ENCODE data around the gene ADIPOR1. TPM values are rescaled to one million over a fixed set of nuclear protein-coding genes. Genes with fewer than 3 reads are reported as not detected.

The ADIPOR1 gene
- total RNA-seq, 1 donor from 2014 or later, result 45.0 TPM

GRCh38 chr1:202952818-202953217 lies 5.3 kb downstream of the ADIPOR1 start:
- Mint-ChIP-seq H3K36me3 (ENCODE audit: low read depth) (peaks cover 50% of the 10 kb centered on the region), H3K4me3 (no peak overlapping the region), H3K4me1 (peaks cover 33% of the 10 kb centered on the region), H3K9me3 (no peaks in the 10 kb centered on the region), H3K27ac (no peak overlapping the region), H3K27me3 (no peaks in the 10 kb centered on the region)
- POLR2A ChIA-PET, result no interaction called here
- TF ChIP-seq, protein P1, sequence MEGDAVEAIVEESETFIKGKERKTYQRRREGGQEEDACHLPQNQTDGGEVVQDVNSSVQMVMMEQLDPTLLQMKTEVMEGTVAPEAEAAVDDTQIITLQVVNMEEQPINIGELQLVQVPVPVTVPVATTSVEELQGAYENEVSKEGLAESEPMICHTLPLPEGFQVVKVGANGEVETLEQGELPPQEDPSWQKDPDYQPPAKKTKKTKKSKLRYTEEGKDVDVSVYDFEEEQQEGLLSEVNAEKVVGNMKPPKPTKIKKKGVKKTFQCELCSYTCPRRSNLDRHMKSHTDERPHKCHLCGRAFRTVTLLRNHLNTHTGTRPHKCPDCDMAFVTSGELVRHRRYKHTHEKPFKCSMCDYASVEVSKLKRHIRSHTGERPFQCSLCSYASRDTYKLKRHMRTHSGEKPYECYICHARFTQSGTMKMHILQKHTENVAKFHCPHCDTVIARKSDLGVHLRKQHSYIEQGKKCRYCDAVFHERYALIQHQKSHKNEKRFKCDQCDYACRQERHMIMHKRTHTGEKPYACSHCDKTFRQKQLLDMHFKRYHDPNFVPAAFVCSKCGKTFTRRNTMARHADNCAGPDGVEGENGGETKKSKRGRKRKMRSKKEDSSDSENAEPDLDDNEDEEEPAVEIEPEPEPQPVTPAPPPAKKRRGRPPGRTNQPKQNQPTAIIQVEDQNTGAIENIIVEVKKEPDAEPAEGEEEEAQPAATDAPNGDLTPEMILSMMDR (IDR thresholded peaks at IDR 0.05), result no peak
- CTCF ChIA-PET, result no interaction called here
- intact Hi-C loops (cut with micrococcal nuclease), result no loop called here
- DNase-seq, result no peak
- ATAC-seq (ENCODE audit: low read depth), result no peak

DNA sequence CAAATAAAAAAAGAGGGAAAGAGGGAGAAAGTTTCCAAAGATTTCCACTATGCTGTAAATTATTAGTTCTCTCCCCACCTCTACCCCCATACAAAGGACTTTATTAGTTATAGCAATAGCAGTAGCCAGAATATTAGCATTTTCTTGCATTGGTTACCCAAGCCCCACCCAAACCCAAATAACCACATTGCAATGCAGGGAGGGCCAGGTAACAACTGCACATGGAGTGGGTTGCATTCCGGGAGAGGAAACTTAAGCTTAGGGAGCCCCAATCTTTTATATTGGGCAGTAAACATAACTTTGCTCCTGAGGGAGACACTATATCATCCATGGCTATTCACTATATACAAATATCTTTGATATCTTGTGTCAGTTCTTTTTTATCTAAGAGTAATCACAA lies 6.0 kb downstream of the ADIPOR1 start:
- no peaks in the 10 kb centered on the region for H3K9me3 Mint-ChIP-seq
- no peak overlapping the region for H3K4me3 Mint-ChIP-seq
- intact Hi-C loops (cut with micrococcal nuclease), result no loop called here
- ChIA-PET POLR2A (no interaction called here), CTCF (interaction anchor here (1.1 kb wide), 1 partner anchor 10 kb away, joined by 4 read pairs; no protein-coding TSS in a partner anchor)
- H3K27ac Mint-ChIP-seq, result no peak overlapping the region
- no peak for ATAC-seq (ENCODE audit: low read depth)
- peaks cover 53% of the 10 kb centered on the region for H3K36me3 Mint-ChIP-seq (ENCODE audit: low read depth)
- no peaks in the 10 kb centered on the region for H3K27me3 Mint-ChIP-seq
- peaks cover 29% of the 10 kb centered on the region for H3K4me1 Mint-ChIP-seq
- TF ChIP-seq, protein P1 (IDR thresholded peaks at IDR 0.05), result no peak
- DNase-seq, result no peak

GRCh38 chr1:202951437-202951836 lies 6.7 kb downstream of the ADIPOR1 start:
- no peaks in the 10 kb centered on the region for H3K27me3 Mint-ChIP-seq
- ChIA-PET POLR2A (interaction anchor here (1.4 kb wide), 1 partner anchor 17 kb away, joined by 3 read pairs; no protein-coding TSS in a partner anchor), CTCF (interaction anchor here (1.1 kb wide), 1 partner anchor 9 kb away, joined by 4 read pairs; no protein-coding TSS in a partner anchor)
- H3K27ac Mint-ChIP-seq, result no peak overlapping the region
- TF ChIP-seq, protein P1 (IDR thresholded peaks at IDR 0.05), result no peak
- H3K4me1 Mint-ChIP-seq, result peaks cover 22% of the 10 kb centered on the region
- no peak overlapping the region for H3K4me3 Mint-ChIP-seq
- H3K9me3 Mint-ChIP-seq, result no peaks in the 10 kb centered on the region
- ATAC-seq (ENCODE audit: low read depth) (no peak), DNase-seq (no peak)
- H3K36me3 Mint-ChIP-seq (ENCODE audit: low read depth), result peaks cover 53% of the 10 kb centered on the region
- intact Hi-C loops (cut with micrococcal nuclease), result no loop called here

GRCh38 chr1:202945483-202945882 lies 12.6 kb downstream of the ADIPOR1 start:
- ATAC-seq (ENCODE audit: low read depth) (no peak), DNase-seq (no peak)
- peaks cover 84% of the 10 kb centered on the region for H3K36me3 Mint-ChIP-seq (ENCODE audit: low read depth)
- H3K4me1 Mint-ChIP-seq, result no peaks in the 10 kb centered on the region
- no peak overlapping the region for H3K4me3 Mint-ChIP-seq
- no peaks in the 10 kb centered on the region for H3K27me3 Mint-ChIP-seq
- no peak overlapping the region for H3K27ac Mint-ChIP-seq
- TF ChIP-seq, protein P1 (IDR thresholded peaks at IDR 0.05), result no peak
- ChIA-PET POLR2A (no interaction called here), CTCF (no interaction called here)
- intact Hi-C loops (cut with micrococcal nuclease), result no loop called here
- H3K9me3 Mint-ChIP-seq, result no peaks in the 10 kb centered on the region

DNA sequence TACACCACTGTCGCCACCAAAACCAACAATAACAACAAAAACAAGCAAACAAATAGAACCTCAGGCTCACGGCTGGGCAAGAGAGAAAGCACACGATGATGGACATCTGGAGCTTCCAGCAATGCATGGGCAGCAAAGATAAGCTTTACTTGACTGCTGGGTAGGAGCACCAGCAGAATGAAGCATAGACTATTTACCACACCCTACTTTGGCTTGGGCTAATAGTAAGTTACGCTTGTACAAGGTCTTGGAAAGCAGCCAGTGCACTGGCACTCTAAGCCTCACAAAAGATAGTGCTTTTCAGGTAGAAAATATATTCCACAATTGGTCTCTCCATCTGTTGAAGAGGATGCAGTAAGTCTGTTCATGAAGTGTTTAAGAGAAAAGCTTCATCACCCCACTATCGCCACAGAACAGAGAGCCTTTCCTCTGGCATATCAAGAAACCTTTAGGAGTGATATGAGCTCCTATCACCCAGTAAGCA lies 13.6 kb downstream of the ADIPOR1 start:
- POLR2A ChIA-PET, result interaction anchor here (0.6 kb wide), 2 partner anchors 17 to 19 kb away, joined by 6 to 7 read pairs; partner anchors contain the start of gene KLHL12
- no peaks in the 10 kb centered on the region for H3K27me3 Mint-ChIP-seq
- H3K9me3 Mint-ChIP-seq, result no peaks in the 10 kb centered on the region
- no peak overlapping the region for H3K4me3 Mint-ChIP-seq
- H3K4me1 Mint-ChIP-seq, result no peaks in the 10 kb centered on the region
- CTCF ChIA-PET, result interaction anchor here (1.2 kb wide), 1 partner anchor 55 kb away, joined by 3 read pairs; no protein-coding TSS in a partner anchor
- intact Hi-C loops (cut with micrococcal nuclease), result no loop called here
- TF ChIP-seq, protein P1 (IDR thresholded peaks at IDR 0.05), result no peak
- H3K27ac Mint-ChIP-seq, result no peak overlapping the region
- H3K36me3 Mint-ChIP-seq (ENCODE audit: low read depth), result peaks cover 82% of the 10 kb centered on the region
- ATAC-seq (ENCODE audit: low read depth) (no peak), DNase-seq (no peak)

All from activated B cell treated with CpG ODN at 0.5 μM for 24 hours (primary cell).